ENCODE data around the gene FCRL6. TPM values are rescaled to one million over a fixed set of nuclear protein-coding genes. Genes with fewer than 3 reads are reported as not detected.

FCRL6 gene
- total RNA-seq, 1 experiment from 2014 or later, result not detected

- POLR2A ChIA-PET, result no interaction called here
- no peak overlapping the region for H3K27ac ChIP-seq (ENCODE audit: low read length)
- BruUV-seq (replicated peaks), result no TSS peak
- H3K4me1 ChIP-seq (ENCODE audit: control insufficient read depth, insufficient read depth, low read length), result no peaks in the 10 kb centered on the region
- ATAC-seq (peak; percentile 89), DNase-seq (ENCODE audit: low read depth, low spot score) (no peak)
- no peak overlapping the region for H3K4me3 ChIP-seq (ENCODE audit: low read depth in 2 of 2, low read length in 2 of 2)
- intact Hi-C loops (cut with micrococcal nuclease; ENCODE audit: unreplicated experiment) (no loop called here), in situ Hi-C loops (cut with HindIII; ENCODE audit: low pct_unique_long_range_greater_than_20kb, low sequenced_read_pairs) (no loop called here)
- CTCF ChIA-PET, result interaction anchor here (1.5 kb wide), 1 partner anchor 30 kb away, joined by 3 read pairs; no protein-coding TSS in a partner anchor
- H3K27me3 ChIP-seq (ENCODE audit: control insufficient read depth, insufficient read depth, low read length), result no peaks in the 10 kb centered on the region; the same call in 1 of the 2 replicates
- H3K36me3 ChIP-seq (ENCODE audit: control insufficient read depth, insufficient read depth, low read length), result no peaks in the 10 kb centered on the region
- TF ChIP-seq, protein P1, sequence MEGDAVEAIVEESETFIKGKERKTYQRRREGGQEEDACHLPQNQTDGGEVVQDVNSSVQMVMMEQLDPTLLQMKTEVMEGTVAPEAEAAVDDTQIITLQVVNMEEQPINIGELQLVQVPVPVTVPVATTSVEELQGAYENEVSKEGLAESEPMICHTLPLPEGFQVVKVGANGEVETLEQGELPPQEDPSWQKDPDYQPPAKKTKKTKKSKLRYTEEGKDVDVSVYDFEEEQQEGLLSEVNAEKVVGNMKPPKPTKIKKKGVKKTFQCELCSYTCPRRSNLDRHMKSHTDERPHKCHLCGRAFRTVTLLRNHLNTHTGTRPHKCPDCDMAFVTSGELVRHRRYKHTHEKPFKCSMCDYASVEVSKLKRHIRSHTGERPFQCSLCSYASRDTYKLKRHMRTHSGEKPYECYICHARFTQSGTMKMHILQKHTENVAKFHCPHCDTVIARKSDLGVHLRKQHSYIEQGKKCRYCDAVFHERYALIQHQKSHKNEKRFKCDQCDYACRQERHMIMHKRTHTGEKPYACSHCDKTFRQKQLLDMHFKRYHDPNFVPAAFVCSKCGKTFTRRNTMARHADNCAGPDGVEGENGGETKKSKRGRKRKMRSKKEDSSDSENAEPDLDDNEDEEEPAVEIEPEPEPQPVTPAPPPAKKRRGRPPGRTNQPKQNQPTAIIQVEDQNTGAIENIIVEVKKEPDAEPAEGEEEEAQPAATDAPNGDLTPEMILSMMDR (IDR thresholded peaks at IDR 0.05), result peak; percentile 68
- no peak for TF ChIP-seq SIN3A (IDR thresholded peaks at IDR 0.05; ENCODE audit: borderline replicate concordance, insufficient read depth, low read depth, low read length)
- no peak for TF ChIP-seq REST (IDR thresholded peaks at IDR 0.05; ENCODE audit: insufficient read depth in 1 of 2, low read depth in 2 of 2, low read length in 1 of 2)
- no peaks in the 10 kb centered on the region for H3K9me3 ChIP-seq (ENCODE audit: control insufficient read depth, insufficient read depth, low read depth, low read length)
These were observed 27.1 kb downstream of the FCRL6 start for GRCh38 chr1:159829273-159829634.

DNA sequence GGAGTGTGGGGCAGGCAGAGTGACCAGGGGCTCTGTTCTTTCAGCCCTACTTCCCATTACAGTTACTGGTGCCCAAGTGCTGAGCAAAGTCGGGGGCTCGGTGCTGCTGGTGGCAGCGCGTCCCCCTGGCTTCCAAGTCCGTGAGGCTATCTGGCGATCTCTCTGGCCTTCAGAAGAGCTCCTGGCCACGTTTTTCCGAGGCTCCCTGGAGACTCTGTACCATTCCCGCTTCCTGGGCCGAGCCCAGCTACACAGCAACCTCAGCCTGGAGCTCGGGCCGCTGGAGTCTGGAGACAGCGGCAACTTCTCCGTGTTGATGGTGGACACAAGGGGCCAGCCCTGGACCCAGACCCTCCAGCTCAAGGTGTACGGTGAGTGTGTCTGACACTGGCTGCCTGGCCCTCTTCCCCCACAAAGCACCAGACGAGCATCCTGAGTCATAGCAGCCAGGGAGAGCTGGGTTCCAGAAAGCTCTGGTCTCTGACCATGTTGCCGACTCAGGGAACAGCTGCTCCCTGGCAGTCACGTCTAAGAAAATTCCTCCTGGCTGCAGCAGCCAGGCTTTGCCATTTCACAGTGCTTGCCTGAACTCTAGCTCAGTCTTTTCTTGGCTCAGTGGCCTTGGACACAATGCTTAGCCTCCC lies 27.8 kb downstream of the FCRL6 start:
- Histone ChIP-seq H3K27me3 (ENCODE audit: control insufficient read depth, insufficient read depth, low read length) (no peaks in the 10 kb centered on the region), H3K4me3 (ENCODE audit: low read depth in 2 of 2, low read length in 2 of 2) (no peak overlapping the region), H3K4me1 (ENCODE audit: control insufficient read depth, insufficient read depth, low read length) (no peaks in the 10 kb centered on the region), H3K9me3 (ENCODE audit: control insufficient read depth, insufficient read depth, low read depth, low read length) (no peaks in the 10 kb centered on the region), H3K27ac (ENCODE audit: low read length) (no peak overlapping the region), H3K36me3 (ENCODE audit: control insufficient read depth, insufficient read depth, low read length) (no peaks in the 10 kb centered on the region)
- DNase-seq (ENCODE audit: low read depth, low spot score) (no peak), ATAC-seq (no peak)
- BruUV-seq (replicated peaks), result no TSS peak
- intact Hi-C loops (cut with micrococcal nuclease; ENCODE audit: unreplicated experiment) (no loop called here), in situ Hi-C loops (cut with HindIII; ENCODE audit: low pct_unique_long_range_greater_than_20kb, low sequenced_read_pairs) (no loop called here)
- ChIA-PET POLR2A (no interaction called here), CTCF (interaction anchor here (1.5 kb wide), 1 partner anchor 31 kb away, joined by 3 read pairs; no protein-coding TSS in a partner anchor)
- TF ChIP-seq POLR2AphosphoS5 (IDR thresholded peaks at IDR 0.05; ENCODE audit: low read depth, low read length), result no peak
- TF ChIP-seq, protein P1 (IDR thresholded peaks at IDR 0.05), result no peak
- no peak for TF ChIP-seq SIN3A (IDR thresholded peaks at IDR 0.05; ENCODE audit: borderline replicate concordance, insufficient read depth, low read depth, low read length)
- no peak for TF ChIP-seq REST (IDR thresholded peaks at IDR 0.05; ENCODE audit: insufficient read depth in 1 of 2, low read depth in 2 of 2, low read length in 1 of 2)
- TF ChIP-seq TCF7L2 (IDR thresholded peaks at IDR 0.05; ENCODE audit: low read depth, low read length), result no peak
